Activated B cell treated with CpG ODN at 0.5 μM for 24 hours (primary cell): ENCODE results near the gene RNF126. TPM values are rescaled to one million over a fixed set of nuclear protein-coding genes. Genes with fewer than 3 reads are reported as not detected.

Experiments used
- ATAC-seq: fragments of 200-7000 bp; cut with Tn5 transposase; one replicate; pipeline ENCODE4 v1.10.0; 2021; ENCODE audit warnings: low read depth, mild to moderate bottlenecking, moderate library complexity
- CTCF ChIA-PET: fragments of 350-600 bp; sonication (Branson Sonifier 250); formaldehyde crosslinking; loops from one replicate; lab custom pipeline; 2021; ENCODE audit warnings: antibody characterized with exemption; lab: Charles Lee
- POLR2A ChIA-PET: fragments of 350-600 bp; sonication (Branson Sonifier 250); formaldehyde crosslinking; loops from one replicate; lab custom pipeline; 2021; ENCODE audit warnings: antibody characterized with exemption; lab: Charles Lee
- DNase-seq: peaks from one replicate; pipeline ENCODE4 v3.0.0; 2022
- H3K27ac Mint-ChIP-seq: one replicate; pipeline ENCODE4 v1.8.0; 2020; ENCODE audit warnings: mixed read lengths
- H3K27me3 Mint-ChIP-seq: one replicate; pipeline ENCODE4 v1.8.0; 2021; ENCODE audit warnings: mixed read lengths
- H3K36me3 Mint-ChIP-seq: one replicate; pipeline ENCODE4 v1.8.0; 2021; ENCODE audit warnings: low read depth, mixed read lengths
- H3K4me1 Mint-ChIP-seq: one replicate; pipeline ENCODE4 v1.8.0; 2021; ENCODE audit warnings: mixed read lengths
- H3K4me3 Mint-ChIP-seq: one replicate; pipeline ENCODE4 v1.8.0; 2020; ENCODE audit warnings: mild to moderate bottlenecking, mixed read lengths
- H3K9me3 Mint-ChIP-seq: one replicate; pipeline ENCODE4 v1.8.0; 2020; ENCODE audit warnings: mixed read lengths
- CTCF ChIP-seq: fragments of 200-600 bp; IDR thresholded peaks from one replicate; pipeline ENCODE4 v1.8.0; 2022; ENCODE audit warnings: antibody characterized with exemption, mild to moderate bottlenecking
- intact Hi-C: fragments of 100-400 bp; cut with micrococcal nuclease; formaldehyde crosslinking; loops from one replicate; pipeline ENCODE4 v1.15.1; 2024
- total RNA-seq: library from RNA; stranded (reverse); gene quantifications from 2 replicates; pipeline ENCODE4 v1.2.3, GENCODE V29; 2022

The RNF126 gene
- total RNA-seq, 1 donor from 2014 or later = 82.7 TPM

GRCh38 chr19:602391-603301, 60.4 kb downstream of the RNF126 start:
- H3K4me1 Mint-ChIP-seq = peaks cover 2% of the 10 kb centered on the region
- ATAC-seq (no peak), DNase-seq (no peak)
- no peak overlapping the region for H3K27ac Mint-ChIP-seq
- H3K36me3 Mint-ChIP-seq = no peaks in the 10 kb centered on the region
- no peak for TF ChIP-seq CTCF
- ChIA-PET CTCF (no interaction called here), POLR2A (no interaction called here)
- H3K4me3 Mint-ChIP-seq = no peak overlapping the region
- no peaks in the 10 kb centered on the region for H3K9me3 Mint-ChIP-seq
- no peaks in the 10 kb centered on the region for H3K27me3 Mint-ChIP-seq
- intact Hi-C loops = no loop called here

DNA sequence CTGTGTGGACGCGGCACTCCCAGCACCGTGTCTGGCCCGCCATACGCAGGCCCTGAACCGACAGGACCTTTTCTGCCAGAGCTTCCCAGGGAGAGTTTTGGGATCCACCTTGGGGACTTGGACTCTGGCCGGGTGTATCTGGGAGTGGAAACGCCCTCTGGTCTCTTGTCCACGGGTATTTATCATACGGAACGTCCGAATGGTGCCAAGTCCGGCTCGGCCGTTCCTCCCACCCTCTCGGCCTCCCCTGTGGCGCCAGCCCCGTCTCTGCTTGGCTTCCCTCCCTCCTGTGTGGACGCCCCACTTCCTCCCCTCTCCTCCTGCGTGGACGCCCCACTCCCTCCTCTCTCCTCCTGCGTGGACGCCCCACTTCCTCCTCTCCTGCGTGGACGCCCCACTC, 61.2 kb downstream of the RNF126 start:
- POLR2A ChIA-PET = no interaction called here
- ATAC-seq (no peak), DNase-seq (no peak)
- no peaks in the 10 kb centered on the region for H3K36me3 Mint-ChIP-seq
- H3K4me3 Mint-ChIP-seq = no peak overlapping the region
- peaks cover 2% of the 10 kb centered on the region for H3K4me1 Mint-ChIP-seq
- H3K27ac Mint-ChIP-seq = no peak overlapping the region
- no peak for TF ChIP-seq CTCF
- CTCF ChIA-PET = no interaction called here
- no peaks in the 10 kb centered on the region for H3K27me3 Mint-ChIP-seq
- no peaks in the 10 kb centered on the region for H3K9me3 Mint-ChIP-seq
- intact Hi-C loops = no loop called here

- CTCF ChIA-PET = no interaction called here
- ATAC-seq (no peak), DNase-seq (no peak)
- no peak for TF ChIP-seq CTCF
- Mint-ChIP-seq H3K36me3 (no peaks in the 10 kb centered on the region), H3K27ac (no peak overlapping the region), H3K4me3 (no peak overlapping the region), H3K9me3 (no peaks in the 10 kb centered on the region), H3K4me1 (peaks cover 2% of the 10 kb centered on the region), H3K27me3 (no peaks in the 10 kb centered on the region)
- POLR2A ChIA-PET = no interaction called here
- intact Hi-C loops = no loop called here
Observed at GRCh38 chr19:601310-601709, 61.7 kb downstream of the RNF126 start.

Other genes with a start within 250 kb of the RNF126 start
- 0.24 TPM in 1 of 2 replicates, not detected in the other for gene SHC2, start 202.2 kb downstream of the RNF126 start, total RNA-seq
- 0.40 and 0.76 TPM in 2 replicates for gene MADCAM1, start 166.7 kb downstream of the RNF126 start, total RNA-seq
- 20.3 and 23.8 TPM in 2 replicates for gene TPGS1, start 155.7 kb downstream of the RNF126 start, total RNA-seq
- gene CDC34, start 131.5 kb downstream of the RNF126 start, total RNA-seq = 19.8 and 23.1 TPM in 2 replicates
- gene GZMM, start 119.2 kb downstream of the RNF126 start, total RNA-seq = 0.22 TPM in 1 of 2 replicates, not detected in the other
- 150 and 152 TPM in 2 replicates for gene BSG, start 90.6 kb downstream of the RNF126 start, total RNA-seq
- gene HCN2, start 73.3 kb downstream of the RNF126 start, total RNA-seq = 0.13 and 0.17 TPM in 2 replicates
- 54.7 and 58.2 TPM in 2 replicates for gene POLRMT, start 29.7 kb downstream of the RNF126 start, total RNA-seq
- gene FGF22, start 23.3 kb downstream of the RNF126 start, total RNA-seq = 0.64 and 0.73 TPM in 2 replicates
- gene FSTL3, start 13.2 kb upstream of the RNF126 start, total RNA-seq = 2.1 and 2.2 TPM in 2 replicates
- not detected in 2 replicates for gene PRSS57, start 32.2 kb upstream of the RNF126 start, total RNA-seq
- gene PALM, start 45.7 kb upstream of the RNF126 start, total RNA-seq = not detected in 2 replicates
- gene MISP, start 87.9 kb upstream of the RNF126 start, total RNA-seq = not detected in 2 replicates
- gene PTBP1, start 134.2 kb upstream of the RNF126 start, total RNA-seq = 404 and 417 TPM in 2 replicates
- gene PLPPR3, start 158.7 kb upstream of the RNF126 start, total RNA-seq = not detected in 2 replicates
- gene AZU1, start 164.6 kb upstream of the RNF126 start, total RNA-seq = 0.20 and 1.3 TPM in 2 replicates
- not detected in 2 replicates for gene PRTN3, start 177.8 kb upstream of the RNF126 start, total RNA-seq
- not detected in 2 replicates for gene ELANE, start 189.1 kb upstream of the RNF126 start, total RNA-seq
- gene CFD, start 196.4 kb upstream of the RNF126 start, total RNA-seq = 0.54 TPM in 1 of 2 replicates, not detected in the other
- gene MED16, start 230.0 kb upstream of the RNF126 start, total RNA-seq = 76.1 and 79.3 TPM in 2 replicates
- not detected in 2 replicates for gene RNU6-9, start 230.3 kb upstream of the RNF126 start, total RNA-seq